ENCODE data around the gene NARS2.

- TF ChIP-seq CTCF (conservative IDR thresholded peaks at IDR 0.05; ENCODE audit: low read depth, low read length): no peak
- no peak for TF ChIP-seq EZH2 (IDR thresholded peaks at IDR 0.05; ENCODE audit: borderline replicate concordance, low read depth, low read length, poor library complexity, severe bottlenecking)
These were observed 9.2 kb upstream of the NARS2 start for GRCh38 chr11:78583889-78584288.
